ENCODE results near the gene KCNQ1.

GRCh38 chr11:2572491-2573239 lies 127.9 kb downstream of the KCNQ1 start:
- no peak for TF ChIP-seq CTCF (IDR thresholded peaks at IDR 0.05)
- TF ChIP-seq POLR2A (IDR thresholded peaks at IDR 0.05) = no peak
- TF ChIP-seq POLR2AphosphoS5 (IDR thresholded peaks at IDR 0.05) = no peak
